GM12872 (cell line): ENCODE results near the gene RARB.

ENCODE experiments used
- TF ChIP-seq, protein P1 (sequence below): IDR thresholded peaks from 3 replicates; pipeline ENCODE4 v1.5.1; 2011; ENCODE audit warnings: low read depth, mild to moderate bottlenecking, low read length, moderate library complexity; ENCODE audit not compliant: insufficient read depth

RARB gene

DNA sequence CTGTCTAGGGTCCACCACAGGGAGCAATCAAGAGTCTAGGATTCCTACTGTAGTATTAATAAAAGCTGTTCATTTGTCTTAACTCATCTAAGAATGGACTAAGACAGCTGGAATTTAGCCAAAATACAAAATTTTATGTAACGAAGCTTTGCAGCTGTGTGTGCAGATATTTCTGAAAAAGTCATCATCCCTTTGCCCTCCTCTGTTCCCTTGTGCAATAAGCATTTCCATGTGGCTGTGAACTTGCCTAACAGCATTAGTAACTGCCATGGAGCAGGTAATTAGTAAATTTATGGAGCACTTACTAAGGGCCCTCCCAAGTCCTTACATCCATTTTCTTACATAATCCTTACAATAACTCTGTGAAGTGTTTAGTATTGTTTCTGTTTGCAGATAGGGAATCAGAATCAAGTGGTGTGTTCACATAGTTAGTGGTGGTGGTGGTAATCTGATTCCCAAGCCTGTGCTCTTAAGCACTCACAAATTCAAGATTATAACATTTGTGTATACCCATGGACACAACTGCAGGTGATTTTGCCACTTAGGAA, 114.5 kb downstream of the RARB start:
- TF ChIP-seq, protein P1, sequence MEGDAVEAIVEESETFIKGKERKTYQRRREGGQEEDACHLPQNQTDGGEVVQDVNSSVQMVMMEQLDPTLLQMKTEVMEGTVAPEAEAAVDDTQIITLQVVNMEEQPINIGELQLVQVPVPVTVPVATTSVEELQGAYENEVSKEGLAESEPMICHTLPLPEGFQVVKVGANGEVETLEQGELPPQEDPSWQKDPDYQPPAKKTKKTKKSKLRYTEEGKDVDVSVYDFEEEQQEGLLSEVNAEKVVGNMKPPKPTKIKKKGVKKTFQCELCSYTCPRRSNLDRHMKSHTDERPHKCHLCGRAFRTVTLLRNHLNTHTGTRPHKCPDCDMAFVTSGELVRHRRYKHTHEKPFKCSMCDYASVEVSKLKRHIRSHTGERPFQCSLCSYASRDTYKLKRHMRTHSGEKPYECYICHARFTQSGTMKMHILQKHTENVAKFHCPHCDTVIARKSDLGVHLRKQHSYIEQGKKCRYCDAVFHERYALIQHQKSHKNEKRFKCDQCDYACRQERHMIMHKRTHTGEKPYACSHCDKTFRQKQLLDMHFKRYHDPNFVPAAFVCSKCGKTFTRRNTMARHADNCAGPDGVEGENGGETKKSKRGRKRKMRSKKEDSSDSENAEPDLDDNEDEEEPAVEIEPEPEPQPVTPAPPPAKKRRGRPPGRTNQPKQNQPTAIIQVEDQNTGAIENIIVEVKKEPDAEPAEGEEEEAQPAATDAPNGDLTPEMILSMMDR, result no peak

DNA sequence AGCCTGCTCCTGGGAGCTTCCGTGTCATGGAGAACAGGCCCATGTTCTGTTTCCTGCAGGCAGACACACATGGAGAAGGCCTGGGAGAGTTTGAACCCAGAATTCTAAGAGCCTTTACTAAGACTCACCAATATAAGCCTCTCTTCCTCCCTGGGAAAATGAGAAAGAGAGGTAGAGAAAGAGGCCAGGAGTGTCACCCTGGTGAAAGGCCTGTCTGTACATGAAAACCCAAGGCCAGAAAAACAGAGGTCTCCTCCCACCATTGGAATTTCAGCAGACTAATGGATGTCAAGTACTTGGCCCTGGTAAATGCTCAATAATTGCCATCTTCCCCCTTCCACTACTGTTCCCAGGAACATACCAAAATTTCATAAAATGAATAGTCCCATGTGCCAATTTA, 119.0 kb downstream of the RARB start:
- TF ChIP-seq, protein P1, result no peak

DNA sequence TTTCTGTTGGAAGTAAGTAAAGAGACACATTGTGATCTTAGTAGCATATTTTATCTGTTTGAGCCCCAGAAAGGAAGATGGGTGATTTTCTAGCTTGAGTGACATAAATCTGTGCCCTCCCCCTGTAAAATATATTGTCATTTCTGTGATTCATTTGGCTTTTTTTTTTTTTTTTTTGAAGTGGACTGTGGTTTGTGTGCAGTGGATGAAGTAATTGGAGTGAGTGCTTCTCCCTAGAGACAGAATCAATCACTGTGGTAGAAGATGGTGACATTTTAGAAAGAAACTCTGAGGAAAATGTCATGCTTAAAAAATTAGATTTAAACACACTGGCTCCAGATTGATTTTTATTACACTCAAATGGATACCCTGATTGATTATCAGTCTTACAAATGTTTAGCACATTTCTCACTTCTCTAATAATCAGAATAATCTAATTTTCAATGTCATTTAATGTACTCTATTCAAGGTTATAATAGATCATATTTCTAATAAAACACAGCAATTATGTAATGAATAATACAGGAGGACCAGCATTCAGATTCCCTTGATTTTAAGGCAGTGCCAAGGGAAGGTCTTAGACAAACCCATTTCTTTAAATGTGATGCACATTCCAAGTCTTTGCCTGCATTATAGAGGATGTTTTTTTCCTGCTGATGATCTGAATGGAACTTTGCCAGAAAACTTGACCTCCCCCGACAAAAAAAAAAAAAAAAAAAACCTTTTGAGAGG, 120.0 kb downstream of the RARB start:
- TF ChIP-seq, protein P1, result no peak

DNA sequence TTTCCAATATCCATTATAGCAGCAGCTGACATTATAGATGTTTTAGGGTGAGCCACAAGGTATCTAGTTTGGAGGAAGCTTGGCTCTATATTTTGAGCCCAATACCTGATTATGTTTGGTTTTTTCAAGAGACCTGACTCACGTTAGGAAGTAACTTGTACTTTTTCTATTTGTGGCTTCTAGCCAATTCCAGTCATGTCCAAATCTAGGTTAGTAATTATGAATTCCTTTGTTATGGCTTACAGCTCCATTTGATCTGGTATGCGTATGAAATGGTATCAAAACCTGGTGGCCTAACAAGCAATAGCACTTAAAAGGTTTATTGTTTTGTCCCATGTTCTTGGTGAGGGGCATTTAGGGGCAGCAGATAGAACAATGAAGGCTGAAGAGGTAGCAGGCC, 120.8 kb downstream of the RARB start:
- TF ChIP-seq, protein P1, result no peak

DNA sequence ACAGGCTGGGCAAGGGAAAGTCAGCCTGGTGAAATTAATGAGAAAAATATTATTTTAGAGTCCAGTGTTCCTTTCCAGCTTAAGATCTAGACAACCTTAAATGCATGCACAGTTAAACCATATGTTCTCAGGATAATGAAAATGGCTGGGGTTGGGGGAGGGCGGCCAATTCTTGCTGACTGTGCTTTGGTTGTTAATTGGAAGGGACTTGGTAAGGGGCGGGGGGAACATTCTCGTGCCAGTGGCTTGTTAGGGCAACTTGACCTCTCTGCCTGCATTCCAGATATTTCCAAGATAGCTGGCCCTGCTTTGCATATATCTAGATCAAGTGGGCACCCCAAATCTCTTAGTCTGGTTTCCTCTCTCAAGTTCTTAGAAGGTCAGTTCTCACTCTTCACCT, 124.2 kb downstream of the RARB start:
- TF ChIP-seq, protein P1, result no peak

DNA sequence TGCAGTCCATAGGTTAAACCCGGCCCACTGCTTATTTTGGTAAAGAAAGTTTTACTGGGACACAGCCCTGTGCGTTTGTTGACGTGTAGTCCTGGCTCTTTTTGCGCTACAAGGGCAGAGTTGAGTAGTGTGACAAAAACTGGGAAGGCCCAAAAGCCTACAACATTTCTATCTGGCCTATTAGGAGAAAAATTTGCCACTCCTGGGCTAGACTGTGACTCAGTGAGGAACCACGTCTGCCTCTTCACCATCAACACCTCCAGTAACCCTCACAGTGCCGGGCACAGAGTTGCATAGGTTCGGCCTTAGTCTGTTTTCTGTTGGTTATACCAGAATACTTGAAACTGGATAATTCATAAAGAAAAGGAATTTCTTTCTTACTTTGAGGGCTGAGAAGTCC, 126.3 kb downstream of the RARB start:
- TF ChIP-seq, protein P1, result no peak

DNA sequence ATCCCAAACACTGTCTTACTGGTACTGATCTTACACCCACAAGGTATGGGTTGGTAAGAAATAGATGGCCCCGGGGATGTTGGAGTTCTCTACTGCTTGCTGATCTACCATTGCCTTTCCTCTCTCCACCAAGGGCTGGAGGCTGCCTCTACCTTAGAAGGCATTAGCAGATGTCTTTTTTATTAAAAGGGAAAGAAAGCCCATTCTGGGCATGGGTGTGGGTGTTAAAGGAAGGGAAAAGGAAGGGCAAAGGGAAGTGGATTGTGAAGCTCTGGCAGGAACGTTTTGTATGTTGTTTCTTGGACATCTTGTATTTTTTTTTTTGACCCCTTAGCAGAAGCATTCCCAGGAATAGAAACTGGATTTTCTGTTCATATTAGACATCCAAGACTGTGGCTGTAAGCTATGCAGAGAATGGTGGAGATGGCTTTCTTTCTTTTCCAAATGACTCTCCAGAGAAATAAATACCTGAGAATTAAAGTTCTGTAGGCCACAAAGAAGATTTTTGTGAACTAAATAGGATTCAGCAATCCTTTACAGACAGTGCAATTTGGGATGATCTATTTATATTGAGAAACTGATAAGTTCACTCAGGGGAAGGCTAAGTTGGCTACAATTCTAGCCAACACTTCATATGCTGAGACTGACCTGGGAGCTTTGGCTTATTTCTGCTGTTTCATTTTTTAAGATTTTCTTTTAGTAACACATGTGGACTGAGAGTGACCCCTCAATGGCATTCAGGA, 127.8 kb downstream of the RARB start:
- TF ChIP-seq, protein P1, result no peak
